GM18907 (cell line): Measurements from ENCODE around the gene OR10A4.
"Not testable (repeated sequence)": the region's sequence is repeated elsewhere in the genome, so short reads cannot be mapped to it uniquely, and the experiment has no call there.

Experiments used
- ATAC-seq: cut with Tn5 transposase; IDR thresholded peaks from one replicate; pipeline ENCODE4 v1.9.1; 2021; ENCODE audit warnings: mild to moderate bottlenecking, moderate library complexity; ENCODE audit not compliant: unreplicated experiment

Gene OR10A4

DNA sequence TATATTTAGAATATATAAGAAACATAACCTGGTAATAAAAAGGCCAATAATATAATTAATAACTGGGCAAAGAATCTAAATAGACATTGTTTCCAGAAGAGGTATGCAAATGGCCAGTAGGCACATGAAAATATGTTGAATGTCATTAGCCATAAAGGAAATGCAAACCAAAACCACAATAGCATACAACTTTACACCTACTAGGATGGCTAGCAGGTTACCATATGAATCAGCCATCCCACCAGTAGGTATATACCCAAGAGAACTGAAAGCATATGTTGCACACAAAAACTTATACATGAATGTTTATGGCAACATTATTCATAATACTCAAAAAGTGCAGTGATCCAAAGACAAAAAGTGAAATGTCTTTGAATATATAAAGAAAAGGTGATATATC lies 18.6 kb downstream of the OR10A4 start:
- peak; percentile 89 for ATAC-seq

GRCh38 chr11:6898911-6899310 lies 22.5 kb downstream of the OR10A4 start:
- no peak for ATAC-seq

GRCh38 chr11:6900327-6900999 lies 24.0 kb downstream of the OR10A4 start:
- ATAC-seq, result no peak

GRCh38 chr11:6904804-6905203 lies 28.4 kb downstream of the OR10A4 start:
- ATAC-seq, result not testable (repeated sequence)

- no peak for ATAC-seq
These were observed 35.0 kb downstream of the OR10A4 start for GRCh38 chr11:6911378-6911777.

DNA sequence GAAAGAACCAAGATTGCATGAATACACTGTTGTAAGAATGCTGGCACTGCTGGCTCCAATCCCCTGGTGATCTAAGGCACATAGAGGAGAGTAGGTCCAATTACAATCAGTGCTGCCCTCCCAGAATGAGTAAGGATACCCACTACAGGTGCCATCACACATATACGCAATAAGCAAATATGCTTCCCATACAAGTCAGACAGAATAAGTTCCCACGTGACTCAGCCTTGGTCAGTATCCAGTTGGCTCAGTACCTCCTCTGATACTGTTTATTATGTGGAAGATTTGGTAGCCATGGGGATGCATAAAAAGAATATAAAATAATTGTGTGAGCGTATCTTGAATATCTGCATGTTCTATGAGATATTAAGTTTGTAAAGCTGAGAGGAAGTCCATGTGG lies 35.5 kb downstream of the OR10A4 start:
- no peak for ATAC-seq

DNA sequence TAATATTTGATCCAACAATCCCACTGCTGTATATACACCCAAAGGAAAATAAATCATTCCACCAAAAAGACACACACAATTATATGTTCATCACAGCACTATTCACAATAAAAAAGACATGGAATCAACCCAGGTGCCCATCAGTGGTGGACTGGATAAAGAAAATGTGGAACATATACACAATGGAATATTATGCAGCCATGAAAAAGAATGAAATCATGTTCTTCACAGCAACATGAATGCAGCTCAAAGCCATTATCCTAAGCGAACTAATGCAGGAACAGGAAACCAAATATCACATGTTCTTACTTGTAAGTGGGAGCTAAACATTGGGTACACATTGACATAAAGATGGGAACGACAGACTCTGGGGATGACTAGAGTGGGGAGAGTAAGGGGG lies 43.3 kb downstream of the OR10A4 start:
- ATAC-seq, result no peak

DNA sequence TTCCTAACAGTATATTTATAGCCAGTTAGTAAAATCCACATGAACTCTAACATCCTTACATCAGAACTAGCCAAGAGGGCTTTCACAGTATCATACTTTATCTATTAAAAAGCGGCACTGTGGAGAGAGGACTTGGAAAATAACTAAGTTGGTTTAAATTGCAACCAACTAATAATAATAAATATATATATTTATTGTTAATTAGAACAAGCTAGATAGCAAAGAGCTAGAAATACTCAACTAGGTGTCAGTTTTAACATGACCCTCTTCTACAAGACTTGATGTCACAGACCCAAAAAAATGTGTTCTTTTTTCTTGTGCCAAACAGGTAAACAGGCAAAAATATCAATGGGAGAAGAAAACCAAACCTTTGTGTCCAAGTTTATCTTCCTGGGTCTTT lies 44.3 kb downstream of the OR10A4 start, which contains the start of gene OR2D3:
Gene OR2D3 (plus strand): TSS at position 301 of the 400 bp plus-strand sequence. CDS start 0 bp downstream, at position 301.
- no peak for ATAC-seq

DNA sequence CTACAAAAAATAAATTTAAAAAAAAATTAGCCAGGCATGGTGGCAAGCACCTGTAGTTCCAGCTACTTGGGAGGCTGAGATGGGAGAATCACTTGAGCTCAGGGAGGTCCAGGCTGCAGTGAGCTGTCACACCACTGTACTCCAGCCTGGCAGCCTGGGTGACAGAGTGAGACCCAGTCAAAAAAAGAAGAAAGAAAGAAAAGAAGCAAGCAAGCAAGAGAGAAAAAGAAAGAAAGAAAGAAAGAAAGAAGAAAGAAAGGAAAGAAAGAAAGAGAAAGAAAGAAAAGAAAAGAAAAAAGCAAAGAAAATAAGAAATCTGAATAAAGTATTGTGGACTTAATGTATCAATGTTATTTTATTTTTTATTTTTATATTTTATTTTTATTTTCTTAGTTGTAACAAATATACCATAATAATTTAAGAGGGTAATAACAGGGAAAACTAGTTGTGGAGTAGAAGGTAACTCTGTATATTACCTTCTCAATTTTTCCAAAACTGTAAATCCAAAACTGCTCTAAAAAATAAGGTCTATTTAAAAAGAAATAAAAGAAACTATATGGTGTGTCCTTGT lies 48.7 kb downstream of the OR10A4 start:
- ATAC-seq, result no peak

GRCh38 chr11:6925636-6926207 lies 49.3 kb downstream of the OR10A4 start:
- ATAC-seq, result peak; percentile 12

GRCh38 chr11:6926208-6927029 lies 50.0 kb downstream of the OR10A4 start, which contains the start of gene ZNF215:
ZNF215 (plus strand) TSS chr11:6926426; CDS start chr11:6932273, 5,847 bp downstream.
- ATAC-seq, result peak; percentile 74

- peak; percentile 74 for ATAC-seq
These were observed 50.7 kb downstream of the OR10A4 start for GRCh38 chr11:6927030-6927617.
